DMS114 treated with DMSO at 0.1 percent for 48 hours (cell line): ENCODE measurements around the gene EEIG1.
A peak's percentile ranks its signal among the peaks of the same experiment; 100 is the strongest.

Source experiments
- DNase-seq: peaks from one replicate; lab custom pipeline; 2025; ENCODE audit not compliant: unreplicated experiment; lab: John Stamatoyannopoulos, UW

Gene EEIG1

GRCh38 chr9:127961155-127961490, 19.7 kb downstream of the EEIG1 start:
- DNase-seq, result no peak

- DNase-seq, result no peak
Observed at GRCh38 chr9:127960410-127961154, 20.2 kb downstream of the EEIG1 start.

DNA sequence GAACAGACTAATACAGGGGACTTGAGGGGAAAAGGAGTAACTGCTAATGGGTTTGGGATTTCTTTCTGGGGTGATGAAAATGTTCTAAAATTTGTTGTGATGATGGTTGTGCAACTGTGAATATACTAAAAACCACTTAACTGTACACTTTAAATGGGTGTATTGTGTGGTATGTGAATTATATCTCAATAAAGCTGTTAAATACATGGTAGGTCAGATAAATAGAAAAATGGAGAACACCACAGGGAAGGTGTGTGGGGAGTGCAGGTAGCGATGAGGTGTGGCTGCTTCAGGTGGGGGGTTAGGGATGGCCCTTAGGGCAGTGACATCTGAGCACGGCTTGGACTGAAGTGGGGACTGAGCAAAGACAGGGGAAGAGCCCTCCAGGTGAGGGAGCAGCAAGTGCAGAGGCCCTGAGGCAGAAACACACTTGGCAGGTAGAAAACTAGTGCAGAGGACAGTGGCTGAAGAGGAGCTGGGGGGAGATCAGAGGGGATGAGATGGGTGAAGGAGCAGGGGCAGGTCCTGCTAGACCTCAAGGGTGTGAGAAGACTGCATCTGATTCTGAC, 20.9 kb downstream of the EEIG1 start:
- no peak for DNase-seq

DNA sequence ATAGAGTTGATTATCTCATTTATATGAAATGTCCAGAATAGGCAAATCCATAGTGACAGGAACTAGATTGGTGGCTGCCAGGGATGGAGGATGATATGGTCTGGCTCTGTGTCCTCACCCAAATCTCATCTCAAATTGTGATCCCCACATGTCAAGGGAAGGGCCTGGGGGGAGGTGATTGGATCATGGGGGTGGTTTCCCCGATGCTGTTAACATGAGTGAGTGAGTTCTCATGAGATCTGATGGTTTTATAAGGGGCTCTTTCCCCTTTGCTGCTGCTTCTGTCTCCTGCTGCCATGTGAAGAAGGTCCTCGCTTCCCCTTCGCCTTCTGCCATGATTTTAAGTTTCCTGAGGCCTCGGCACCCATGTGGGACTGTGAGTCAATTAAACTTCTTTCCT, 21.4 kb downstream of the EEIG1 start:
- no peak for DNase-seq

- DNase-seq, result no peak
Observed at GRCh38 chr9:127958728-127959127, 22.1 kb downstream of the EEIG1 start.

DNA sequence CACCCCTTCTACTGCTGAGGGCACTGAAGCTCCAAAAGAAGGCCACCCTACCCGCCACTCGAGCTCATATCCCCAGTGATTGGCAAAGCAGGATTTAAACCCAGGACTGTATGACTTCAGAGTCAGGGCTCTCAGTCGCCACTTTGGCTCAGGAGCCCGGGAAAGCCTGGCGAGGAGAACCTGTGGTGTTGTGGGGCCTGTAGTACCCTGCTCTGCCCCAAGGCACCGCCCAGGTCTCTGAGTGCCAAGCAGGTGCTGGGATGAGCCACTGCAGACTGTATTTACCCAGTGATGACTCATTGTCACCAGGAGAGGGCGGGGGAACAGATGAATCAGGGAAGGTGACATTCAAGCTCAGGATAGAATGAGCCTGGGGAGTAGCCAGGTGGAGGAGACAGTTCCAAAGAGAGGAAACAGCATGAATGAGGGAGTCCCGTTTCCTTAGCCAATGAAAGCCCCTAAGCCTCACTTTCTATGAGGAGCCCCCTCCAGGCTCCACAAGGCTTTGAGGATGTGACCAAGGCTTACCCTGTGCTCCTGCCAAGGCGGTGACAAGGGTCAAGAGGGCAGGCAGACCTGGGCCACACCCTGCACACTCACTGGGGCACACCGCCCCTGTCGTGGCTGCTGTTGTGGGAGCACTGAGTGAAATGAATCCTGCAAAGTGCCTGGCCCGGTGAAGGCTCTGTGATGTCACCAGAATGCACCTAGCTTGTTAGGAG, 25.3 kb downstream of the EEIG1 start:
- DNase-seq, result no peak

DNA sequence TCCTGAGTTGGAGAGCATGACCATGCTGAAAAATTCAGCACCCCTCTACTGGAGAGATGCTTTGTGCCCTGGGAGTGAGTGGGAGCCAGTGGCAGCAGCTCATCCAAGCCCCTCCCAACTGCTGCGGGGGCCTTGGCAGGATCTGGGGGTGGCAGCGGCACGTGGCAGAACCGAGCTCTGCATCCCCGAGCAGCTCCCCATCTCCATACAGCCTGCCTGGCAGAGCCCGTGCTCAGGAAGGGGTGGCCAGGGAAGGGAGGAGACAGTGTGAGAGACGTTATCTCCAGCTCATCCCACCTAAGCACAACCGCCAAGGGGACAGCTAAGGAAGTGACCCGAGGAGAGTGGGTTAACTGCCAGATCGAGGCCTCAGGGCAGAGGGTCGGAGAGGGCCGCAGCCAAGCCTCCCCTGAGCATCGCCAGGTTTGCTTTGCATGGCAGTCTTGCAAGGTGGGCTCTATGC, 25.9 kb downstream of the EEIG1 start:
- DNase-seq, result no peak

DNA sequence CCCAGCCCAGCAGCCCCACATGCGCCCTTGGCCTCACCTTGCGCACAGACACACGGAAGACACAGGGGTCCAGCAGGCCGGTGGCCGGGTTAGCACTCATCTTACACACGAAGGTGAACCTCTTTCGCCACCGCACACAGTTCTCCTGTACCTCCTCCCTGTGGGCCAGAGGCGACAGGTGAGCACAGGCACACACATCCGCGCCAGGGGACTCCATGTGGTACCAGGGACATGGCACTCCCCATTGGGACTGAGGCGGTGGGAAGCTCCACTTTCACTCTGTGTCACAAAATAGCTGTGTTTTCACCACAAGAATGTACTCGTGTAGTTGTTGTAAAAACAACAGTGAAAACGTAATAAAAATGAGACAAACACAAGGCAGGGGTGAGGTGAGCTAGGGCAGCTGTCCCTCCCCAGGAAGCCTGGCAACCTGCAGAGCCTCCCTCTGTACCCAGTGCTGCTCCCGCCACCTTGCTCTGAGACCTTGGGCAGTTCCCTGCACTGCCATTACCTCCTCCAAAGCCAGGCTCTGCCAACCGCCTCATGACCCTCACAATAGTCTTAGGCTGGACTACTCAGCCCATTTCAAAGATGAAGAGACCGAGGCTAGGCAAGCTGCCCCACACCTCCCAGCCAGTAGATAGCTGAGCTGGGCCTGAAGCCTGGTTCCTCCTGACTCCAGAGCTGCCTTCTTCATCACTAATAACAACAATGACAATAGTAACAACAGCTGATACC, 26.9 kb downstream of the EEIG1 start:
- DNase-seq, result no peak

- DNase-seq, result no peak
Observed at GRCh38 chr9:127953154-127953553, 27.6 kb downstream of the EEIG1 start.

- DNase-seq, result no peak
Observed at GRCh38 chr9:127950513-127951289, 30.1 kb downstream of the EEIG1 start.

- no peak for DNase-seq
Observed at GRCh38 chr9:127949827-127950512, 30.8 kb downstream of the EEIG1 start.

DNA sequence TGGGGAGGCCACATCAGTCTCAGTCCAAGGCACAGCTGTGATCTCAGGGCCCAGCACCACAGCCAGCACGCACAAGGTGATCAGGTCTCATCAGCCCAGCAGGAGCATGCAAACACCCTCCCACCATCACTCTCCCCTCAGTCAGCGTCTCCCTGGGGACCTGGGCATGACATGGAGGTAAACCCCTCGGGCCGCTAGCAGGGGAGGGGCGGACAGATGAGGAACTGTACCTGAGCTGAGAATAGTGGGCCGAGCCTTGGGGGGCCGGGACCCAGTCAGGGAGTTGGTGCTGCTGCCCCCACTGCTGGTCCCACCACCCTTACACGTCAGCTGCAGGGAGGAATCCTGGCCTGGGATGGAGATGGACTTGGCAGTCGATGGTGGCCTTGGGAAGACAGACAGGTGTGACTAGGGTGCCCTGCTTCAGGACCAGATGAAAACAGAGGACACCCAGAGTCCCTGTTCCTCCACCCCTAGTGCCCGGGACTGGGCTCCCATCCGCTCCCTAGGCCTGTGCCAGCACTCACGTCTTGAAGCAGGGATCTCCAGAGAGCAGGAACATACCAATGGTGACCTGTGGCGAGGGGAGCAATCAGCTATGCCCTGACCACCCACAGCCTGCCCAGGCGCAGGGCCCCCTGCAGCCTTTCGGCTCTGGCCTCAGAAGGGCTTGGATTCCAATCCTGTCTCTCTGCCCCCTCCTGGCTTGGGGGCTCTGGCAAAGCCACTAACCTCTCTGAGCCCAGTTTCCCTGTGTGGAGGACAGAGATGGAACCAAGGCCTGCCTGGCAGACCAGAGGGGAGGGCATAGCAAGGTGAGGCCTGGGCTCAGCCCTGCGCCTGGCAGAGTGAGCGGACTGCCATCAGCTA, 32.7 kb downstream of the EEIG1 start:
- no peak for DNase-seq

DNA sequence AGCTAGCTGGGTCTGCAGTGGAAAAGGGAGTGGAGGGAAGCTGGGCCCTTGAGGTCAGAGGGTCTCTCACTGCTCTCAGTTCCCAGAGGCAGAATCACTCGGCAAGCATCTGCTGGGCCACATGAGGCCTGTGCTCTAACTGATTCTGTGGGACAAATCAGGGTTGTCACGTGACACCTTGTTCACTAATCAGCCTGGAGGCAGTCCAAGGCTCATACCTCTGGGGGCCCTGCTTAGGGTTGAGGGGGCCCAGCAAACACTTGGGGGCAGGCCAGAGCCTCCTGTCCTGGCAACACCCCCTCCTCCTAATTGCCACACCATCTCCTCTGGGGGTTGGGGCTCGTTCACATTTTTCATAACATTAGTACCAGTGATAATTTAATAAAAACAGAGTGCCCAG, 34.1 kb downstream of the EEIG1 start:
- DNase-seq, result no peak

GRCh38 chr9:127945942-127946341, 34.8 kb downstream of the EEIG1 start:
- DNase-seq, result no peak

DNA sequence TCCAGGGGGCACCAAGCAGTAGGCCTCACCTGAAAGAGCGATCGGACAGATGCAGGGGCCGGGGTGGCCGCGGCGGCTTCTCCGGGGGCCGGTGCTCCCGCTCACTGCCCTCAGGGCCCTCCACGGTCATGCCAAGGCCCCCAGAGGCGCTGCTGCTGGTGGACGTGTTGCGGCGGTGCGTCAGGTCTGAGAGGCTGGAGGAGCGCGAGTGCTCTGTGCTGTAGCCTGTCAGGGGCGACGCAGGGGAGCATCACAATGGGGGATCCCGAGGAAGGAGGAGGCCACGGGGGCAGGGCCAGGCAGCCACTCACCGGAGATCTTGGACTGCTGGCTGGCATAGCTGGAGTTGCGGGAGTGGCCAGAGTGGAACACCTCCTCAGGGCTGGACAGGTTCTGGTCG, 35.5 kb downstream of the EEIG1 start:
- DNase-seq, result no peak

DNA sequence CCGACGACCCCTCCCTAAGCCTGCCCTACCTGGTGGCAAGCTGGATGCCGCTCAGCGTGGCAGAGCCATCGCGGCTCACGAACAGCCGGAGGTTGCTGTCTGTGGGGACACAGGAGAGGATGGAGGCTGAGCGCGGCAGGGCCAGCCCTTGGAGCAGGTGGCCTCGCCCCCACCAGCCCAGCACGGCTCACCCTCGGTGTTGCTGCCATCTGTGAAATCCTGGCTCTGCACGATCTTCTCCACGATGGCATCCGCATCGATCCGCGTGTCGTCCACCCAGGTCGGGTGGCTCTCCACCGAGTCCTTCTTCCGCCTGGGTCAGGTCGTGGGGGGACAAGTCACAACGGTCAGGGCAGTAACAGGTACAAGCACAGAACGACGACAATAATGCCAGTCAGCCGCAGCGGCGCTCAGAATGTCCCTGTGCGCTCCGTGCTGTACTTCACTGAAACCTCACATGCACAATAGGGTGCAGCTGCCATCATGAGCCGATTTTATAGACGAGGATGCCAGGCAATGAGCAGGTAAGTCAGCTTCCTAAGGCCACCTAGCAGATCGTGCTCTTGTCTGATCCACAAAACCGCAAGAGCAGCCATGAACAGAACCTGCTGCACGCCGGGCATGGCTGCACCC, 36.1 kb downstream of the EEIG1 start:
- DNase-seq, result no peak

- DNase-seq, result peak; percentile 29
Observed at GRCh38 chr9:127943731-127944144, 37.1 kb downstream of the EEIG1 start.

- DNase-seq, result no peak
Observed at GRCh38 chr9:127943011-127943662, 37.7 kb downstream of the EEIG1 start.
